C4-2B (cell line): Measurements from ENCODE around the gene HBS1L.

Source experiments
- CTCF ChIP-seq: fragments of 450-650 bp; conservative IDR thresholded peaks from 2 replicates; pipeline ENCODE4 v1.5.1; 2017; ENCODE audit warnings: mild to moderate bottlenecking
- ZFX ChIP-seq: fragments of 450-650 bp; IDR thresholded peaks from 2 replicates; pipeline ENCODE4 v1.6.1; 2017

- TF ChIP-seq CTCF = no peak
- TF ChIP-seq ZFX = no peak
These were observed 24.6 kb downstream of the HBS1L start for GRCh38 chr6:135030056-135030473.
